Astrocyte (in vitro differentiated cells and primary cell): ENCODE data around the gene PKDREJ. TPM values are rescaled to one million over a fixed set of nuclear protein-coding genes. Genes with fewer than 3 reads are reported as not detected.

ENCODE experiments used
- DNase-seq: peaks from one replicate; pipeline ENCODE4 v3.0.0-alpha.2; 2010; ENCODE audit warnings: low read depth
- FAIRE-seq: peaks from 2 replicates; lab custom pipeline; 2011; peaks lifted over from hg19 to GRCh38; lab: Jason Lieb, UNC
- H2AFZ ChIP-seq: 2 replicates; pipeline ENCODE4 v1.6.0; 2012; ENCODE audit warnings: low read depth, low read length, inconsistent platforms
- H3K27ac ChIP-seq: 2 replicates; pipeline ENCODE4 v1.5.1; 2011; ENCODE audit warnings: low read depth, low read length, inconsistent platforms
- H3K27me3 ChIP-seq: 2 replicates; pipeline ENCODE4 v1.6.0; 2011; ENCODE audit warnings: low read length, inconsistent platforms; ENCODE audit not compliant: insufficient read depth
- H3K36me3 ChIP-seq: 2 replicates; pipeline ENCODE4 v1.5.1; 2011; ENCODE audit warnings: low read length, inconsistent platforms; ENCODE audit not compliant: insufficient read depth
- H3K4me1 ChIP-seq: 2 replicates; pipeline ENCODE4 v1.5.1; 2011; ENCODE audit warnings: low read length, inconsistent platforms; ENCODE audit not compliant: insufficient read depth
- H3K4me2 ChIP-seq: 2 replicates; pipeline ENCODE4 v1.6.0; 2012; ENCODE audit warnings: low read length, inconsistent platforms
- H3K4me3 ChIP-seq: 2 replicates; pipeline ENCODE4 v1.5.1; 2011; ENCODE audit warnings: low read depth, mild to moderate bottlenecking, low read length, inconsistent platforms; ENCODE audit not compliant: insufficient read depth
- H3K79me2 ChIP-seq: 2 replicates; pipeline ENCODE4 v1.6.0; 2012; ENCODE audit warnings: mild to moderate bottlenecking, low read length, inconsistent platforms; ENCODE audit not compliant: insufficient read depth
- H3K9ac ChIP-seq: 2 replicates; pipeline ENCODE4 v1.6.0; 2012; ENCODE audit warnings: mild to moderate bottlenecking, low read length, inconsistent platforms
- H3K9me3 ChIP-seq: 2 replicates; pipeline ENCODE4 v1.5.1; 2012; ENCODE audit warnings: low read depth, mild to moderate bottlenecking, low read length, inconsistent platforms; ENCODE audit not compliant: insufficient read depth
- H4K20me1 ChIP-seq: 2 replicates; pipeline ENCODE4 v1.6.0; 2012; ENCODE audit warnings: low read length, inconsistent platforms; ENCODE audit not compliant: insufficient read depth
- H3K27ac Mint-ChIP-seq: one replicate; pipeline ENCODE4 v1.8.0; 2021; ENCODE audit warnings: mild to moderate bottlenecking, mixed read lengths; ENCODE audit not compliant: unreplicated experiment
- H3K27me3 Mint-ChIP-seq: one replicate; pipeline ENCODE4 v1.8.0; 2021; ENCODE audit warnings: low read depth, mixed read lengths; ENCODE audit not compliant: unreplicated experiment
- H3K36me3 Mint-ChIP-seq: one replicate; pipeline ENCODE4 v1.8.0; 2021; ENCODE audit warnings: low read depth, mixed read lengths; ENCODE audit not compliant: unreplicated experiment
- H3K4me1 Mint-ChIP-seq: one replicate; pipeline ENCODE4 v1.8.0; 2021; ENCODE audit warnings: low read depth, mixed read lengths; ENCODE audit not compliant: unreplicated experiment
- H3K4me3 Mint-ChIP-seq: one replicate; pipeline ENCODE4 v1.8.0; 2021; ENCODE audit warnings: mild to moderate bottlenecking, moderate library complexity, mixed read lengths; ENCODE audit not compliant: unreplicated experiment
- H3K9me3 Mint-ChIP-seq: one replicate; pipeline ENCODE4 v1.8.0; 2021; ENCODE audit warnings: mild to moderate bottlenecking, mixed read lengths; ENCODE audit not compliant: unreplicated experiment
- CTCF ChIP-seq: IDR thresholded peaks from 2 replicates; pipeline ENCODE4 v1.5.1; 2011; ENCODE audit warnings: low read depth, mild to moderate bottlenecking, inconsistent platforms, low read length, moderate library complexity; ENCODE audit not compliant: insufficient read depth
- EZH2 ChIP-seq: IDR thresholded peaks from 2 replicates; pipeline ENCODE4 v1.6.1; 2012; ENCODE audit warnings: mild to moderate bottlenecking, low read length, inconsistent platforms; ENCODE audit not compliant: insufficient read depth
- total RNA-seq: library from RNA; stranded (reverse); gene quantifications from 2 replicates; pipeline ENCODE4 v1.2.1, GENCODE V29; 2021

Gene PKDREJ
- total RNA-seq, 1 donor from 2014 or later: not detected

GRCh38 chr22:46290121-46290842, 27.1 kb upstream of the PKDREJ start:
- Histone ChIP-seq H3K4me3 (no peak overlapping the region), H3K36me3 (peaks cover 5% of the 10 kb centered on the region), H3K9ac (no peak overlapping the region), H3K27me3 (no peaks in the 10 kb centered on the region), H2AFZ (no peak overlapping the region), H4K20me1 (no peaks in the 10 kb centered on the region), H3K4me1 (peaks cover 5% of the 10 kb centered on the region), H3K79me2 (no peaks in the 10 kb centered on the region), H3K27ac (no peak overlapping the region), H3K9me3 (no peaks in the 10 kb centered on the region), H3K4me2 (no peak overlapping the region)
- Mint-ChIP-seq H3K27me3 (no peaks in the 10 kb centered on the region), H3K4me3 (no peak overlapping the region), H3K27ac (peak overlapping the region; percentile 26), H3K9me3 (no peaks in the 10 kb centered on the region), H3K4me1 (peaks cover 15% of the 10 kb centered on the region), H3K36me3 (peaks cover 13% of the 10 kb centered on the region)
- no peak for TF ChIP-seq EZH2
- no peak for TF ChIP-seq CTCF
- DNase-seq (no peak), FAIRE-seq (no peak)

- no peaks in the 10 kb centered on the region for H3K27me3 ChIP-seq
- H4K20me1 ChIP-seq: no peaks in the 10 kb centered on the region
- H3K27me3 Mint-ChIP-seq: no peaks in the 10 kb centered on the region
- H3K9me3 Mint-ChIP-seq: no peaks in the 10 kb centered on the region
- H3K36me3 Mint-ChIP-seq: peaks cover 16% of the 10 kb centered on the region
- no peak overlapping the region for H2AFZ ChIP-seq
- peaks cover 9% of the 10 kb centered on the region for H3K36me3 ChIP-seq
- peaks cover 14% of the 10 kb centered on the region for H3K4me1 Mint-ChIP-seq
- no peak overlapping the region for H3K4me3 ChIP-seq
- FAIRE-seq: no peak
- H3K27ac Mint-ChIP-seq: no peak overlapping the region
- H3K27ac ChIP-seq: no peak overlapping the region
- H3K4me1 ChIP-seq: peaks cover 5% of the 10 kb centered on the region
- H3K9me3 ChIP-seq: no peaks in the 10 kb centered on the region
- H3K79me2 ChIP-seq: no peaks in the 10 kb centered on the region
- TF ChIP-seq EZH2 (no peak), CTCF (no peak)
- no peak overlapping the region for H3K4me3 Mint-ChIP-seq
- H3K9ac ChIP-seq: no peak overlapping the region
- no peak for DNase-seq
- H3K4me2 ChIP-seq: no peak overlapping the region
Observed at GRCh38 chr22:46289244-46289891, 26.2 kb upstream of the PKDREJ start.

- peaks cover 11% of the 10 kb centered on the region for H3K4me1 Mint-ChIP-seq
- Histone ChIP-seq H3K36me3 (peaks cover 10% of the 10 kb centered on the region), H4K20me1 (no peaks in the 10 kb centered on the region), H3K27me3 (no peaks in the 10 kb centered on the region), H3K4me2 (no peak overlapping the region), H3K4me3 (no peak overlapping the region), H3K9ac (no peak overlapping the region), H3K4me1 (peaks cover 5% of the 10 kb centered on the region), H3K79me2 (no peaks in the 10 kb centered on the region), H3K27ac (no peak overlapping the region), H3K9me3 (no peaks in the 10 kb centered on the region), H2AFZ (no peak overlapping the region)
- H3K4me3 Mint-ChIP-seq: no peak overlapping the region
- H3K27ac Mint-ChIP-seq: no peak overlapping the region
- FAIRE-seq (no peak), DNase-seq (no peak)
- no peaks in the 10 kb centered on the region for H3K27me3 Mint-ChIP-seq
- peaks cover 18% of the 10 kb centered on the region for H3K36me3 Mint-ChIP-seq
- TF ChIP-seq EZH2: no peak
- no peak for TF ChIP-seq CTCF
- H3K9me3 Mint-ChIP-seq: no peaks in the 10 kb centered on the region
Observed at GRCh38 chr22:46288846-46289243, 25.7 kb upstream of the PKDREJ start.
